Stomach (tissue), 9 donors: Measurements from ENCODE around the gene MUC5B. TPM values are rescaled to one million over a fixed set of nuclear protein-coding genes. Genes with fewer than 3 reads are reported as not detected.

Experiments used
- DNase-seq, 2 donors: peaks; one replicate each; pipeline versions ENCODE4 v3.0.0 to v3.0.0-alpha.2; 2013 to 2019
- H3K27ac ChIP-seq, 5 donors: fragments of 200-600 bp in 4 of 5; sonication (generic) in 4 of 5; one replicate each; pipeline ENCODE4 v1.5.1; 2013 to 2019; ENCODE audit warnings: mild to moderate bottlenecking in 1 of 5, moderate library complexity in 1 of 5
- H3K27me3 ChIP-seq, 3 donors: fragments of 200-600 bp; sonication (generic); one replicate each; pipeline ENCODE4 v1.5.1; 2017 to 2019; ENCODE audit warnings: mixed run types in 1 of 3
- H3K36me3 ChIP-seq, 4 donors: fragments of 200-600 bp; sonication (generic); 1 replicate in 3 of 4; 2 replicates in 1 of 4; pipeline ENCODE4 v1.5.1; 2016 to 2019
- H3K4me1 ChIP-seq, 4 donors: fragments of 200-600 bp; sonication (generic); one replicate each; pipeline ENCODE4 v1.5.1; 2016 to 2019
- H3K4me3 ChIP-seq, 4 donors: fragments of 200-600 bp; sonication (generic) in 3 of 4; one replicate each; pipeline ENCODE4 v1.5.1; 2016 to 2019; ENCODE audit warnings: mild to moderate bottlenecking in 1 of 4
- H3K9me3 ChIP-seq, 4 donors: fragments of 200-600 bp; sonication (generic); one replicate each; pipeline ENCODE4 v1.5.1; 2016 to 2019
- EP300 ChIP-seq: sonication (generic); formaldehyde crosslinking; IDR thresholded peaks from one replicate; pipeline ENCODE4 v1.6.1; 2017; ENCODE audit warnings: antibody characterized with exemption
- POLR2A ChIP-seq, 4 donors: fragments of 450-650 bp; IDR thresholded peaks; one replicate each; pipeline ENCODE4 v1.6.1; 2016; ENCODE audit warnings: antibody characterized with exemption in 4 of 4, control low read depth in 2 of 4, mild to moderate bottlenecking in 1 of 4, moderate library complexity in 1 of 4
- POLR2AphosphoS5 ChIP-seq, 3 donors: sonication (generic); formaldehyde crosslinking; IDR thresholded peaks; one replicate each; pipeline ENCODE4 v1.6.1; 2016; ENCODE audit warnings: antibody characterized with exemption in 3 of 3
- WGBS, 5 donors: extraction: QIAGEN DNeasy Blood & Tissue Kit in 3 of 5; methylation state at CpG; one replicate each; pipeline versions ENCODE4 v1.1.5 to v1.1.7; 2013 to 2018; 5-methylcytosine and 5-hydroxymethylcytosine counted together
- intact Hi-C: fragments of 100-400 bp; cut with DNase I; formaldehyde crosslinking; loops from one replicate; pipeline ENCODE4 v1.15.1; 2023; ENCODE audit warnings: low total_unique reads
- polyA plus RNA-seq, 3 donors: library from polyadenylated mRNA; stranded (reverse); fragments of 200-250 nt; gene quantifications; one replicate each; pipeline ENCODE4 v1.2.3, GENCODE V29; 2013
- total RNA-seq, 5 donors: library from RNA; depleted of rRNA; stranded (reverse); fragments of >200 nt; gene quantifications; one replicate each; pipeline versions ENCODE4 v1.1.0 to v1.2.3, GENCODE V29; 2014 to 2016
- TF ChIP-seq, protein P1 (sequence below), 7 experiments: fragments of 450-650 bp in 4 of 7; fragments of 200-600 bp in 3 of 7; sonication (generic) in 3 of 7; IDR thresholded peaks; one replicate each; pipeline ENCODE4 v1.5.1; 2016 to 2019; ENCODE audit warnings: antibody characterized with exemption in 7 of 7, control low read depth in 2 of 7, mild to moderate bottlenecking in 1 of 7
- donor health status: healthy with polysubstance abuse.
- donor health status: Bipolar disorder and iron deficiency.
- donor health status: healthy.

MUC5B gene
- total and polyA plus RNA-seq, 8 donors: under 0.01 to 516 (median 6.6) TPM

DNA sequence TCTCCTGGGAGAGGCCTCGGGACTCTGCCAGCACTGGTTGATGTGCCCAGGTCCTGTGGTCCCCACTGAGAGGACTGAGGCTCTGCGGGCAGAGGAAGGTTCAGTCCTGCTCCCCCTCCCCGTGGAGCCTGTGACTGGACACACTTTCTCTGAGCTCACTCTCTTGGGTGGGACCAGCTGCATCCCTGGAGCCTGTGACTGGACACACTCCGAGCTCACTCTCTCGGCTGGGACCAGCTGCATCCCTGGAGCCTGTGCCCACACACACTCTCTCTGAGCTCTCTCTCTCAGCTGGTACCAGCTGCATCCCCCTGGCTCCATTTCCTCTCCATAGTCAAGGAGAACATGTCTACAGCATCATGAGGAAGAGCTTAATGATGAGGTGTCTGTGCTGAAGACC is 47.1 kb downstream of the MUC5B start:
- H3K36me3 ChIP-seq: peaks cover 6 to 27% (median 23%) of the 10 kb centered on the region in 4 donors
- no peak overlapping the region for H3K27ac ChIP-seq
- H3K4me1 ChIP-seq: no peaks in the 10 kb centered on the region
- no peak overlapping the region for H3K4me3 ChIP-seq
- H3K27me3 ChIP-seq: no peaks in the 10 kb centered on the region
- H3K9me3 ChIP-seq: peaks cover 0 to 9% (median 4%) of the 10 kb centered on the region in 4 donors
- WGBS, 5 donors: 57 to 94% (median 86%) methylated on average over 2 to 5 of the region's 5 CpGs
- intact Hi-C loops: no loop called here
- no peak for DNase-seq
- TF ChIP-seq POLR2AphosphoS5 (IDR thresholded peaks at IDR 0.05): no peak
- TF ChIP-seq POLR2A (IDR thresholded peaks at IDR 0.05): no peak
- TF ChIP-seq, protein P1, sequence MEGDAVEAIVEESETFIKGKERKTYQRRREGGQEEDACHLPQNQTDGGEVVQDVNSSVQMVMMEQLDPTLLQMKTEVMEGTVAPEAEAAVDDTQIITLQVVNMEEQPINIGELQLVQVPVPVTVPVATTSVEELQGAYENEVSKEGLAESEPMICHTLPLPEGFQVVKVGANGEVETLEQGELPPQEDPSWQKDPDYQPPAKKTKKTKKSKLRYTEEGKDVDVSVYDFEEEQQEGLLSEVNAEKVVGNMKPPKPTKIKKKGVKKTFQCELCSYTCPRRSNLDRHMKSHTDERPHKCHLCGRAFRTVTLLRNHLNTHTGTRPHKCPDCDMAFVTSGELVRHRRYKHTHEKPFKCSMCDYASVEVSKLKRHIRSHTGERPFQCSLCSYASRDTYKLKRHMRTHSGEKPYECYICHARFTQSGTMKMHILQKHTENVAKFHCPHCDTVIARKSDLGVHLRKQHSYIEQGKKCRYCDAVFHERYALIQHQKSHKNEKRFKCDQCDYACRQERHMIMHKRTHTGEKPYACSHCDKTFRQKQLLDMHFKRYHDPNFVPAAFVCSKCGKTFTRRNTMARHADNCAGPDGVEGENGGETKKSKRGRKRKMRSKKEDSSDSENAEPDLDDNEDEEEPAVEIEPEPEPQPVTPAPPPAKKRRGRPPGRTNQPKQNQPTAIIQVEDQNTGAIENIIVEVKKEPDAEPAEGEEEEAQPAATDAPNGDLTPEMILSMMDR (IDR thresholded peaks at IDR 0.05): no peak
- no peak for TF ChIP-seq EP300

DNA sequence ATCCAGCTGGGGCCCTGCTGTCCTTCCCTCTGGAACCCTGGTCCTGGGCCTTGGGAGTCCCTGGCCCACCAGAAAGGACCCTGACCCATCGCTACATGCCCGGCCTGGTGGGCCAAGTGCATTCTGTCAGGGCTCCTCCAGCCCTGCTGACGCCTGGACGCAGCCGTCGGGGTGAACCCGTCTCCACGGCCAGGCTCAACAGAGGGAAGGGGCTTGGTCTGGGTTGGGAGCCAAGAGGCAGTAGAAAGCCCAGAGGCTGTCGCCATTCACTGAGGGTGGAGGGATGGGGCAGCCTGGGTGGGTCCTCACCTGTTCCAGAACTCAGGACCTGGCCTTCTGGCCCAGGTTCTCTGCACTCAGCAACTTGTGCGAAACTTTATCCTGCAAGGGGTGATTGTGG is 47.6 kb downstream of the MUC5B start:
- intact Hi-C loops: no loop called here
- no peak for TF ChIP-seq EP300
- no peak for TF ChIP-seq POLR2A (IDR thresholded peaks at IDR 0.05)
- TF ChIP-seq, protein P1 (IDR thresholded peaks at IDR 0.05): no peak
- no peak for TF ChIP-seq POLR2AphosphoS5 (IDR thresholded peaks at IDR 0.05)
- Histone ChIP-seq H3K36me3 (peaks cover 11 to 32% (median 28%) of the 10 kb centered on the region in 4 donors), H3K4me3 (no peak overlapping the region), H3K9me3 (peaks cover 0 to 6% (median 3%) of the 10 kb centered on the region in 4 donors), H3K27me3 (no peaks in the 10 kb centered on the region), H3K4me1 (no peaks in the 10 kb centered on the region), H3K27ac (no peak overlapping the region)
- 85 to 95% (median 92%) methylated on average over 2 to 10 of the region's 10 CpGs for WGBS, 5 donors
- DNase-seq: no peak

DNA sequence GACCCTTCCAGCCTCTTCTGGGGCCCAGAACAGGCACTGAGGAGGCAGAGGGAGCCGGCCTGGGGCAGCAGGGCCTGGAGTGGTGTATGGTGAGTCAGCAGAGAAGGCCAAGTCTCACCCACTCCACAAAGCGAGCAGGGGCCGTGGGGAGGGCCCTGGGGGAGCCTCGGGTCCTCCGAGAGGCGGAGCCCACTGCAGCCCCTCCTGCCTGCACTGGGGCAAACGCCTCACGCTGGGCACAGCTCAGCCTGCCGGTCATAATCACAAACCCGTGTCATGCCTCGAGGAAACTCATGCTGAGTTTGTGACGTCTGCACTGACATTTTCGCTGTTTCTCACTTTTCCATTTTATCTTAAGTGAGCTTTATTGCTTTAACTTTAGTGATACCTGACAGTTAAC is 48.1 kb downstream of the MUC5B start:
- peaks cover 16 to 37% (median 34%) of the 10 kb centered on the region in 4 donors for H3K36me3 ChIP-seq
- H3K27ac ChIP-seq: no peak overlapping the region
- DNase-seq: no peak
- no peaks in the 10 kb centered on the region for H3K27me3 ChIP-seq
- 56 to 60% (median 57%) methylated on average over 13 of the region's 13 CpGs for WGBS, 5 donors
- H3K9me3 ChIP-seq: peaks cover 0 to under 1% (median under 1%) of the 10 kb centered on the region in 4 donors
- no peak overlapping the region for H3K4me3 ChIP-seq
- intact Hi-C loops: no loop called here
- no peaks in the 10 kb centered on the region for H3K4me1 ChIP-seq
- TF ChIP-seq POLR2AphosphoS5 (IDR thresholded peaks at IDR 0.05): no peak
- no peak for TF ChIP-seq EP300
- TF ChIP-seq, protein P1 (IDR thresholded peaks at IDR 0.05): no peak
- no peak for TF ChIP-seq POLR2A (IDR thresholded peaks at IDR 0.05)

DNA sequence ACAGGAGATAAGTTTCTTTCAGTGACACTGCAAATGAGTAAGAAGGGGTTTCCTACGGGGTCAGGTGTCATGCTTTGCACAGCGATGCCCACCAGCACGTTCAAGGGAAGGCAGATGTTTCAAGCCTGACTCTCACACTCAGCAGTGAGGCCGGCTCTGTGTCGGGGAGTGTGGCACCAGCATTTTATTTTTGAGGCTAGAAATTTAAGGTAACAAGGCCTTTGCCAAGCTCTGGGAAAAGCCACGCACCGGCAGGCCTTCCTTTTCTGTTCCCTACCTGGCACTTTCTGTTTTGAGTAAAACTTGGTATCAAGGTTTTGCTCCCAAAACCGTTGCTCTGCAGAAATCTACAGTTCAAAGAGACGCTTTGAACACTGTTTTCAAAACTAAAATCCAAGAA is 48.5 kb downstream of the MUC5B start:
- intact Hi-C loops: no loop called here
- WGBS, 5 donors: 73 to 82% (median 78%) methylated on average over 9 of the region's 9 CpGs
- Histone ChIP-seq H3K27ac (no peak overlapping the region), H3K4me3 (no peak overlapping the region), H3K4me1 (no peaks in the 10 kb centered on the region), H3K36me3 (peaks cover 20 to 42% (median 38%) of the 10 kb centered on the region in 4 donors), H3K9me3 (no peaks in the 10 kb centered on the region), H3K27me3 (no peaks in the 10 kb centered on the region)
- no peak for DNase-seq
- TF ChIP-seq EP300 (no peak), POLR2A (IDR thresholded peaks at IDR 0.05) (no peak)
- TF ChIP-seq, protein P1 (IDR thresholded peaks at IDR 0.05): no peak
